Cardiac muscle cell (in vitro differentiated cells and primary cell): ENCODE results near the gene POP7. TPM values are rescaled to one million over a fixed set of nuclear protein-coding genes. Genes with fewer than 3 reads are reported as not detected.
A peak's percentile ranks its signal among the peaks of the same experiment; 100 is the strongest.
"Not testable (repeated sequence)": the region's sequence is repeated elsewhere in the genome, so short reads cannot be mapped to it uniquely, and the experiment has no call there.

Source experiments
- DNase-seq, 2 donors: peaks; one replicate each; pipeline versions ENCODE4 v3.0.0 to v3.0.0-alpha.2; 2010 to 2017; ENCODE audit warnings: low read depth in 1 of 2, low spot score in 1 of 2
- H3K27ac ChIP-seq: fragments of 200-600 bp; sonication (generic); 2 replicates; pipeline ENCODE4 v1.5.1; 2016
- H3K27me3 ChIP-seq: fragments of 200-600 bp; sonication (generic); 2 replicates; pipeline ENCODE4 v1.6.0; 2016; ENCODE audit warnings: control low read depth
- H3K36me3 ChIP-seq: fragments of 200-600 bp; sonication (generic); 2 replicates; pipeline ENCODE4 v1.5.1; 2016; ENCODE audit warnings: control low read depth
- H3K4me1 ChIP-seq: fragments of 200-600 bp; sonication (generic); 2 replicates; pipeline ENCODE4 v1.8.1; 2017; ENCODE audit warnings: low read depth, mild to moderate bottlenecking, mixed run types
- H3K4me3 ChIP-seq: fragments of 200-600 bp; sonication (generic); 2 replicates; pipeline ENCODE4 v1.5.1; 2016; ENCODE audit warnings: mild to moderate bottlenecking
- H3K9me3 ChIP-seq: fragments of 200-600 bp; sonication (generic); 2 replicates; pipeline ENCODE4 v1.5.1; 2017; ENCODE audit warnings: low read depth, mild to moderate bottlenecking, control low read depth
- CTCF ChIP-seq: IDR thresholded peaks from 2 replicates; pipeline ENCODE4 v1.5.1; 2012; ENCODE audit warnings: low read depth, mild to moderate bottlenecking, low read length
- polyA plus RNA-seq: library from polyadenylated mRNA; unstranded; fragments of >200 nt; fragmentation: Nextera tagmentation; extraction: Ambion mirVana; gene quantifications from 2 replicates; pipeline ENCODE4 v1.2.1, GENCODE V29; 2016
- total RNA-seq: library from RNA; depleted of rRNA; stranded (reverse); fragments of >200 nt; gene quantifications from 2 replicates; pipeline ENCODE4 v1.2.3, GENCODE V29; 2016

Gene POP7
- total and polyA plus RNA-seq, 2 experiments from 2014 or later: 30.6 to 68.3 TPM

GRCh38 chr7:100720279-100720670 is 14.4 kb downstream of the POP7 start, which contains the start of gene EPO:
Gene EPO, plus strand, starts transcription at chr7:100720468. Its CDS starts 513 bp downstream, at chr7:100720981.
- Histone ChIP-seq H3K27me3 (peaks cover 35% of the 10 kb centered on the region), H3K4me3 (peak within 1 kb of the TSS; percentile 37)
- DNase-seq: peak in 1 of 2 donors; percentile 12

GRCh38 chr7:100720671-100721504 is 15.0 kb downstream of the POP7 start:
- Histone ChIP-seq H3K4me1 (no peaks in the 10 kb centered on the region), H3K27me3 (peaks cover 35% of the 10 kb centered on the region), H3K9me3 (no peaks in the 10 kb centered on the region), H3K27ac (no peak overlapping the region), H3K4me3 (peak overlapping the region; percentile 37), H3K36me3 (no peaks in the 10 kb centered on the region)
- no peak for TF ChIP-seq CTCF
- peak in 1 of 2 donors; percentile 57 for DNase-seq

More at GRCh38 chr7:100720279-100720670, 14.4 kb downstream of the POP7 start, which contains the start of gene EPO:
- no peak for TF ChIP-seq CTCF
- no peaks in the 10 kb centered on the region for H3K9me3 ChIP-seq
- no peaks in the 10 kb centered on the region for H3K4me1 ChIP-seq
- no peak within 1 kb of the TSS for H3K27ac ChIP-seq
- H3K36me3 ChIP-seq: no peaks in the 10 kb centered on the region

GRCh38 chr7:100721505-100721812 is 15.5 kb downstream of the POP7 start:
- no peak overlapping the region for H3K27ac ChIP-seq
- no peaks in the 10 kb centered on the region for H3K9me3 ChIP-seq
- no peak for DNase-seq
- TF ChIP-seq CTCF: no peak
- H3K4me3 ChIP-seq: no peak overlapping the region
- H3K4me1 ChIP-seq: no peaks in the 10 kb centered on the region
- H3K36me3 ChIP-seq: no peaks in the 10 kb centered on the region
- H3K27me3 ChIP-seq: peaks cover 35% of the 10 kb centered on the region

- Histone ChIP-seq H3K36me3 (no peaks in the 10 kb centered on the region), H3K4me1 (no peaks in the 10 kb centered on the region), H3K9me3 (no peaks in the 10 kb centered on the region), H3K27ac (no peak overlapping the region), H3K4me3 (no peak overlapping the region), H3K27me3 (peaks cover 35% of the 10 kb centered on the region)
- DNase-seq: no peak
- no peak for TF ChIP-seq CTCF
These were observed 16.7 kb downstream of the POP7 start for GRCh38 chr7:100722480-100723212.

- TF ChIP-seq CTCF: no peak
- no peak overlapping the region for H3K27ac ChIP-seq
- H3K9me3 ChIP-seq: no peaks in the 10 kb centered on the region
- H3K27me3 ChIP-seq: peaks cover 41% of the 10 kb centered on the region
- H3K36me3 ChIP-seq: no peaks in the 10 kb centered on the region
- H3K4me3 ChIP-seq: no peak overlapping the region
- DNase-seq: no peak
- H3K4me1 ChIP-seq: no peaks in the 10 kb centered on the region
These were observed 17.9 kb downstream of the POP7 start for GRCh38 chr7:100723732-100724275.

GRCh38 chr7:100724364-100724763 is 18.4 kb downstream of the POP7 start:
- not testable (repeated sequence) for H3K4me3 ChIP-seq, DNase-seq
- peaks cover 40% of the 10 kb centered on the region for H3K27me3 ChIP-seq

More at GRCh38 chr7:100724364-100724763, 18.4 kb downstream of the POP7 start:
- H3K36me3 ChIP-seq, H3K9me3 ChIP-seq, H3K4me1 ChIP-seq, H3K27ac ChIP-seq: not testable (repeated sequence)
